SJSA1 (cell line): Measurements from ENCODE around the gene UVRAG. TPM values are rescaled to one million over a fixed set of nuclear protein-coding genes. Genes with fewer than 3 reads are reported as not detected.
"Not testable (repeated sequence)": the region's sequence is repeated elsewhere in the genome, so short reads cannot be mapped to it uniquely, and the experiment has no call there.

Experiments
- DNase-seq, 2 experiments: peaks; one replicate each; pipeline ENCODE4 v3.0.0-alpha.2; 2015 to 2020; ENCODE audit warnings: low spot score in 2 of 2, low read depth in 1 of 2
- H3K27ac ChIP-seq: fragments of 250-450 bp; sonication (Bioruptor Pico); 2 replicates; pipeline ENCODE4 v1.5.1; 2020; ENCODE audit warnings: mild to moderate bottlenecking, moderate library complexity
- H3K27me3 ChIP-seq: fragments of 250-450 bp; sonication (Bioruptor Pico); replicated peaks from 2 replicates; pipeline ENCODE4 v1.5.1; 2020; ENCODE audit warnings: mild to moderate bottlenecking, moderate library complexity
- H3K36me3 ChIP-seq: fragments of 250-450 bp; sonication (Bioruptor Pico); 2 replicates; pipeline ENCODE4 v1.5.1; 2020; ENCODE audit warnings: mild to moderate bottlenecking
- H3K4me1 ChIP-seq: fragments of 250-450 bp; sonication (Bioruptor Pico); replicated peaks from 2 replicates; pipeline ENCODE4 v1.6.1; 2021; ENCODE audit warnings: mild to moderate bottlenecking
- H3K4me3 ChIP-seq: fragments of 250-450 bp; sonication (Bioruptor Pico); 2 replicates; pipeline ENCODE4 v1.5.1; 2020; ENCODE audit warnings: mild to moderate bottlenecking
- H3K9me3 ChIP-seq: fragments of 250-450 bp; sonication (Bioruptor Pico); replicated peaks from 2 replicates; pipeline ENCODE4 v1.5.1; 2020; ENCODE audit warnings: mild to moderate bottlenecking
- total RNA-seq: library from RNA; depleted of rRNA; stranded (reverse); fragments of >200 nt; shearing (Covaris generic); gene quantifications from 2 replicates; pipeline ENCODE4 v1.2.3, GENCODE V29; 2014

Gene UVRAG
- total RNA-seq, 1 experiment from 2014 or later, result 7.7 TPM

DNA sequence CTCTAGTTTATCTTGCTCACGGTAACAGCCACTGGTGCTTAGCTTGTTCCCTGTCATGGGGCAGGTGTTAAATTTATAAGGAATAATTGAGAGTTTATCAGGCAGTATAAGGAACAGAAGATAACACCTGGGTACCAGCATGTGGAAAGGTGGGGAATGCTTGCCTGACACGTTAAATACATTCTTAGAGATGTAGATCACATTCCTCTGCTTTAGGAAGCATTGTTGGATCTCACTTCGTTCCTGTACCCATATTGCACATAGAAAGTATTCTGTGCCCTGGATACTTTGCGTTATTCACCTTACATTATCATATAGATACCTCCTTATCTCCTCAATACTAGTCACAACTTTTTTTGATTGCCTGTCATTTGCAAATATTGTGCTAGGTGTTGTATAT lies 114.7 kb downstream of the UVRAG start:
- Histone ChIP-seq H3K9me3 (no peaks in the 10 kb centered on the region), H3K4me1 (no peaks in the 10 kb centered on the region), H3K36me3 (no peaks in the 10 kb centered on the region), H3K27ac (no peak overlapping the region), H3K27me3 (no peaks in the 10 kb centered on the region), H3K4me3 (no peak overlapping the region)
- no peak for DNase-seq

DNA sequence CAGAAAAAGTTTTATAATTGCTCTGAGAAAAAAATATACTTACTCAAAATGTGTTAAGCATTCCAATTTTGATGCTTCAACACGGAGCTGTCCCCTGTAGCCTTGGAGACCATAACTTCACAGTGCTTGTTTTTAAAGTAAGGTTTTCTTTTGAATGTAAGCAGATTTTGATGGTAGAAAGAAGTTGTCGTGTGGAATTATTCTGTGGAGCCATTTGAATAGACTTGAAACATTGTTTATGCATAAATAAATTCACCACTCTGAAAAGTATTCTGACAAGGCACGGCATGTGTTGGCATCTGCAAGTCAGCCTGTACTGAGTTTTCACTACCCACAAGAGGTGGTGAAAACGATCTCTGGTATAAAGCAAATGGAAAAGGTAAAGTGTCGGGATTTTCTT lies 115.5 kb downstream of the UVRAG start:
- DNase-seq, result no peak
- H3K36me3 ChIP-seq, result no peaks in the 10 kb centered on the region
- no peaks in the 10 kb centered on the region for H3K27me3 ChIP-seq
- no peaks in the 10 kb centered on the region for H3K9me3 ChIP-seq
- no peak overlapping the region for H3K27ac ChIP-seq
- no peaks in the 10 kb centered on the region for H3K4me1 ChIP-seq
- no peak overlapping the region for H3K4me3 ChIP-seq

DNA sequence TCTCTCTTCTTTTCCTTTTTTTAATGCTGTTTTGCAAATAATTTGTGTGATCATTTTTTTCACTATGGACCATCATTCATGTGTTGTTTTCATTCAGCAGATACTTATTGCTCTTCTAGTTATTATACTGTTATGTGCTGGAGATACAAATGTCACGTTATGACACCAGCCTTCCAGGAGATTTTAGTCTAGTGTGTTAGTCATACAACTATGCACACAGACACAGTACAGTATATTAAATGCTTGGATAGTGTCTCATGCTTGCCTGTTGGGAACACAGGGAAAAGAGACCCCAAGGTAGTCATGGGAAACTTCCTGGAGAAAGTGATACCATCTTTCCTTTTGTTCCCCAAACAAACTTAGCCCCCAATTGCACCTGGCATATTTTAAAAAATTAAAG lies 116.1 kb downstream of the UVRAG start:
- Histone ChIP-seq H3K36me3 (no peaks in the 10 kb centered on the region), H3K4me1 (no peaks in the 10 kb centered on the region), H3K27ac (no peak overlapping the region), H3K27me3 (no peaks in the 10 kb centered on the region), H3K4me3 (no peak overlapping the region), H3K9me3 (no peaks in the 10 kb centered on the region)
- no peak for DNase-seq

DNA sequence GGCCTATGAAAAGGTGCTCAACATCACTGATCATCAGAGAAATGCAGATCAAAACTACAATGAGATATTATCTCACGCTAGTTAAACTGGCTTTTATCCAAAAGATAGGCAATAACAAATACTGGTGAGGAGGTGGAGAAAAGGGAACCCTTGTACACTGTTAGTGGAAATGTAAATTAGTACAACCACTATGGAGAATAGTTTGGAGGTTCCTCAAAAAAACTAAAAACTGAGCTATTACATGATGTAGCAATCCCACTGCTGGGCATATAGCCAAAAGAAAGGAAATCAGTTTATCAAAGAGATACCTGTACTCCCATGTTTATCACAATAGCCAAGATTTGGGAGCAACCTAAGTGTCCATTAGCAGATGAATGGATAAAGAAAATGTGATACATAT lies 118.7 kb downstream of the UVRAG start:
- not testable (repeated sequence) for H3K27ac ChIP-seq, DNase-seq, H3K9me3 ChIP-seq, H3K27me3 ChIP-seq, H3K4me3 ChIP-seq, H3K4me1 ChIP-seq, H3K36me3 ChIP-seq

DNA sequence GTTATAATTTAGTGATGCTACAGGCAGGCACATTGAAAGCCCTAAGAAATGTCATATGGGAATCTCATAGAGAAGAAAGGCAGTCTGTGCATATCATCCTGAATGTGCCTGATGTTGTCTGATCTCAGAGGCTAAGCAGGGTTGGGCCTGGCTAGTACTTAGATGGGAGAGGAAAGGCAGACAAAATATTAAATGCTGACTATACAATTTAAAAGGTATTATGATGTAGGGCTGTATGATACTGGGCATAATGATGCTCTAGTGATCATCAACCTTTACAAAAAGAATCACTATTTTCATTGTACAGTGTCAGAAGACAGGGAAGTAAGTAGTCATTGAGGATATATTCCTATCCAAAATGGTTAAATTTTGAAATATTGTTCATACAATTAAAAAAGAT lies 119.8 kb downstream of the UVRAG start:
- H3K4me3 ChIP-seq, result no peak overlapping the region
- H3K9me3 ChIP-seq, result no peaks in the 10 kb centered on the region
- no peaks in the 10 kb centered on the region for H3K4me1 ChIP-seq
- H3K27me3 ChIP-seq, result no peaks in the 10 kb centered on the region
- H3K36me3 ChIP-seq, result no peaks in the 10 kb centered on the region
- no peak overlapping the region for H3K27ac ChIP-seq
- DNase-seq, result no peak

DNA sequence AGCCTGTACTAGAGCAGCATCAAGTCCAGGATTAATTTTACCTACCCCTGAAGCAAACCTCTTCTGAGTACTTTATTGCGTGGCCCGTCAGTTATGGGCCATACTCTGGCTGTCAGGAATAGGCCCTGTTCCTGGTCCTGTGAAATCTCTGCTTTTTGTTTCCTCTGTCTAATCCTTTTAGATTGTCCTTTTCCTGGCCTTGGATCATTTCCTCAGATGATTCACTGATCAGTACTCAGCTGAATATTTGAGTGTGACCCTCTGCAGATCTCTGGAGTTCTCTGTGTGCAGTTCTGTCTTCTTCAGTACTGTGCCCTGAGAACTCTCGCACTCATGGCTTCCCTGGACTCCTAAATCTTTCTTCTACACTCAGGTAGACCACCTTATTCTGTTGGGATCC lies 123.5 kb downstream of the UVRAG start:
- no peaks in the 10 kb centered on the region for H3K9me3 ChIP-seq
- no peak for DNase-seq
- no peaks in the 10 kb centered on the region for H3K27me3 ChIP-seq
- H3K4me1 ChIP-seq, result no peaks in the 10 kb centered on the region
- H3K4me3 ChIP-seq, result no peak overlapping the region
- H3K27ac ChIP-seq, result no peak overlapping the region
- H3K36me3 ChIP-seq, result no peaks in the 10 kb centered on the region

DNA sequence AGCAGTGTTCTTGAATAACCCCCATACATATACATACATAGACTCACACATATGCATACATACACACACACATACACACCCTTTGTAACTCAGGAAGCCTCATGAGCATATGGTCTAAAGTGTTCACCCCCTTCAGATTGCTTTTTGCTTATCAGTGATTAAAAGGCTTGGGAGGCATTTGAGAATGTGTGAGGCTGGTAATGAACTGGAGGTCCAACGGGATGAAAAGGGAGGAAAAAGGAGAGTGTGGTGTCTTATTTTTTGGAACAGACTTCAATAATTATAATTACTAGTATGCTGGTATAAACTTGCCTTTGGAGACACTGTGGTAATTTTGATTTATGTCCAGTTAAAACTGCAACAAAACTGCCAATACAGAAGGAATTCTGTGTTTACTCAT lies 124.5 kb downstream of the UVRAG start:
- no peaks in the 10 kb centered on the region for H3K4me1 ChIP-seq

DNA sequence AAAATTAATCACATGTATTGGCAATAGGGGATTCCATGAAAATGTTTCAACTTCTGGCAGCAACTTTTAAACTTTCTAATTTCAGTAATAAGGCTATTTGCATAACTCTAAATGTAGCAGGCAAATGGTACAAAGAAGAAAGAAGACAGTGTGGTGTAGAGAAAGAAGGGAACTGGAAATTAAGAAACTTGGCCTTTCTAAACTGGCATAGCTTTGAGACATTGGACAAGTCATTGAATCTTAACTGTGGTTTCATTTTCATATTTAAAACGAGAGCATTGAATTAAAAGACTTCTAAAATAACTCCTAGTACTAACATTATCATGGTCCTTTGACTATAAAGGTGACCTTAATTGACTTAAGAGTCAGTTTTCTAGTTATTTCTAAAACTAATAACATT lies 125.0 kb downstream of the UVRAG start:
- no peak overlapping the region for H3K4me3 ChIP-seq
- H3K27me3 ChIP-seq, result no peaks in the 10 kb centered on the region
- no peak for DNase-seq
- no peaks in the 10 kb centered on the region for H3K4me1 ChIP-seq
- H3K27ac ChIP-seq, result no peak overlapping the region
- no peaks in the 10 kb centered on the region for H3K9me3 ChIP-seq
- H3K36me3 ChIP-seq, result no peaks in the 10 kb centered on the region

More for the DNA sequence above, 124.5 kb downstream of the UVRAG start:
- no peak overlapping the region for H3K4me3 ChIP-seq
- H3K27ac ChIP-seq, result no peak overlapping the region
- DNase-seq, result no peak
- no peaks in the 10 kb centered on the region for H3K9me3 ChIP-seq
- no peaks in the 10 kb centered on the region for H3K27me3 ChIP-seq
- H3K36me3 ChIP-seq, result no peaks in the 10 kb centered on the region

DNA sequence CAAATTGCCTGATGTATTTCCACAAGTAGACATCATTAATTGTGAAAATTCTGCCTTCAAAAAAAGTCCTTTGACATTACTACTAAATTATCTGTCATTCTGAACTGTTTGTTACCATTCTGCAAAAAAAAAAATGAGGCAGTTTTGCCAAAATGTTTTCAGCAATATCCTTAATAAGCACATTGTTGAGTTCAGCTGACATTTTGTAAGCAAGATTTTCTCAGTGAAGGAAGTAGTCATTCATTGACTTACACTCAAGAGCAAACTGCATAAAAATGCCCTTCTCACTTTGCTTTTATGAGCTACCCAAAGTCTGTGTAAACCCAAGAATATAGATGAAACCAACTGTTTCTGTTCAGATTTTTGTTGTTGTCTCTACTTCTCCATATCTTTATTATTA lies 125.9 kb downstream of the UVRAG start:
- no peak overlapping the region for H3K4me3 ChIP-seq
- DNase-seq, result no peak
- H3K9me3 ChIP-seq, result no peaks in the 10 kb centered on the region
- no peak overlapping the region for H3K27ac ChIP-seq
- H3K27me3 ChIP-seq, result no peaks in the 10 kb centered on the region
- no peaks in the 10 kb centered on the region for H3K4me1 ChIP-seq
- H3K36me3 ChIP-seq, result no peaks in the 10 kb centered on the region

DNA sequence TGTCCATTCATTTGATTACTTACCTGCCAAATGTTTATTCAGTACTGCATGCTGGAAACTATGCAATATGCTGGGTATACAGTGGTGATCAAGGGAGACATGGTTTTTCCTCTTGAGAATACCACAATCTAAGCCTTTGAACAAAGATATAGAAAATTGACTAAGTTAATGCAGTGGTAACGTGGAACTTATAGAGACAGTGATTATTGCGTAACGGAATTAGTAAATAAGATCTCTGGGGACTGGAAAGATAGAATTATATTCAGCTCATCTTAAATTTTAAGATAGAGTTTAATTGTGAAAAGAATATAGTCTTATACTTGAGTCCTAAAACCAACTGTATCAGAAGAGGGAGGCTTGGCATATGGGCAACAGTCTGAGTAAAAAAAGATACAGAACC lies 129.5 kb downstream of the UVRAG start:
- H3K9me3 ChIP-seq, result no peaks in the 10 kb centered on the region
- no peak overlapping the region for H3K27ac ChIP-seq
- no peaks in the 10 kb centered on the region for H3K27me3 ChIP-seq
- no peak for DNase-seq
- H3K4me3 ChIP-seq, result no peak overlapping the region
- no peaks in the 10 kb centered on the region for H3K36me3 ChIP-seq
- H3K4me1 ChIP-seq, result no peaks in the 10 kb centered on the region

DNA sequence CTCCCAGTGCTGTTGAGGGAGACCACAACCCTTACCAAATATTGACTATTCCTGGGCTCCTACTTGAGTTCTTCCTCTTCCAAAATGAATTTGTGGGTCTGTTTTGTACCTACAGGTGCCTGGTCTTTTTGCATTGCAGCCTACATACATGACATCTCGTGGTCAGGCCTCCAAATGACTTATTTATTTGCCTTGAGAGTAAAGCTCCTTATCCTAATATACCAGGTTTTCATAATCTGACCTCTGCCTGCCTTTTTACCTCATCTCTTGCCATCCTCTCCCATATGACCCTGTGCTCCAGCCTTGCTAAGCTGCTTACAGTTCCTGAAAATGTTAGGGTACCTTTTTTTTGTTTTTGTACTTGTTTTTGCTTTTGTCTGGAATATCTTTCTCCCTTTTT lies 130.4 kb downstream of the UVRAG start:
- no peaks in the 10 kb centered on the region for H3K27me3 ChIP-seq
- no peaks in the 10 kb centered on the region for H3K36me3 ChIP-seq
- no peak overlapping the region for H3K4me3 ChIP-seq
- H3K9me3 ChIP-seq, result no peaks in the 10 kb centered on the region
- DNase-seq, result no peak
- no peaks in the 10 kb centered on the region for H3K4me1 ChIP-seq
- no peak overlapping the region for H3K27ac ChIP-seq

DNA sequence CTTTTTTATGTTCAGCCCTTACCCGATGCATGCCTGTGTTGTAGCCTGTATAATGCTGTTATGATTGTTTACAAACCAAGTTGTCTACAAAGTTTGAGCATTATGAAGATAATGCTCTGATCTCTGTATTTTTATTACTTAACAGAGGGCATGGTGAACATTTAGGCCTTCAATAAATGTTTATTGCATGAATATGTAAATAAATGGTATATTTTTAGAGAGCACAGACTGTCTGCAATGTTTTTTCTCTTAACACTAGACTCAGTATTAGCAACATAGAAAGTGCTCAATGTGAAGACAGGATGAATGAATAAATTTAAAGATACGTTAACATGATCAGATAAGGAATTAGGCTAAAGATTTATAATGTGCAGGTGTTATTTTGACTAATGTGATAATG lies 130.9 kb downstream of the UVRAG start:
- no peak overlapping the region for H3K4me3 ChIP-seq
- no peaks in the 10 kb centered on the region for H3K27me3 ChIP-seq
- DNase-seq, result no peak
- H3K36me3 ChIP-seq, result no peaks in the 10 kb centered on the region
- H3K9me3 ChIP-seq, result no peaks in the 10 kb centered on the region
- H3K27ac ChIP-seq, result no peak overlapping the region
- no peaks in the 10 kb centered on the region for H3K4me1 ChIP-seq

DNA sequence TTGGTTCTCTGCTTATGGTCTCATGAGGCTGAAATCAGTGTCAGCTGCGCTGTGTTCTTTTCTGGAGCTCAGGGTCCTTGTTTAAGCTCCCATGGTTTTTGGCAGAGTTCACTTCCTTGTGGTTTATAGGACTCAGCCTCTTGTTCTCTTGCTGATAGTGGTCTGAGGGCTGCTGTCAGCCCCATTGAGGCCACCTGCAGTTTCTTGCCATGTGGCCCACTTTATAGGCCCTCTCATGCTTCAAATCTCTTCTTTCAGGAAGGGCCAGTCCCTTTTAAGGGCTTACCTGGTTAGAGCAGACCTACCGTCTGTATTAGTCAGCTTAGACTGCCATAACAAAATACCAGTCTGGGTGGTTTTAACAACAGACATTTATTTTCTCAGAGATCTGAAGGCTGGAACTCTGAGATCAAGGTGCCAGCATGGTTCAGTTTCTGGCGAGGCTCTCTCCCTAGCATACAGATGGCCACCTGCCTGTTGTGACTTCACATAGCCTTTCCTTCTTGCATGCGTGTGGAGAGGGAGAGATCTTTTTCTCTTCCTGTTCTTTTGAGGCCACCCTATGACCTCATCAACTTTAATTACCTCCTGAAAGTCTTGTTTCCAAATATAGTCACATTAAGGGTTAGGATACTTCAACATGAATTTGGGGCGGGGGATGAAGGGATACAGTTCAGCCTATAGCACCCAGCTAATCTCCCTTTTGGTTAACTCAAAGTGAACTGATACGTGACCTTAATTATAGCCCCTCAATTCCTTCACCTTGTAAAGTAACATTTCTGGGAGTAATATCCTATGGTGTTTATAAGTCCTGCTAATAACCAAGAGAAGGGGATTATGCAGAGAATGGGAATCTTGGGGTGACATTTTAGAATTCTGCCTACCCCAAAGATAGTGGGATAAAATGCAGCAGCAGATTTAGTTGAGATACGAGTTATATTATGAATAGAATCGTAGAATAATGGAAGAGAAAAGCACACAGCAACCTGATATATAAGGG lies 131.8 kb downstream of the UVRAG start:
- no peak for DNase-seq
- Histone ChIP-seq H3K27ac (no peak overlapping the region), H3K27me3 (no peaks in the 10 kb centered on the region), H3K36me3 (no peaks in the 10 kb centered on the region), H3K4me1 (no peaks in the 10 kb centered on the region), H3K9me3 (no peaks in the 10 kb centered on the region), H3K4me3 (no peak overlapping the region)

DNA sequence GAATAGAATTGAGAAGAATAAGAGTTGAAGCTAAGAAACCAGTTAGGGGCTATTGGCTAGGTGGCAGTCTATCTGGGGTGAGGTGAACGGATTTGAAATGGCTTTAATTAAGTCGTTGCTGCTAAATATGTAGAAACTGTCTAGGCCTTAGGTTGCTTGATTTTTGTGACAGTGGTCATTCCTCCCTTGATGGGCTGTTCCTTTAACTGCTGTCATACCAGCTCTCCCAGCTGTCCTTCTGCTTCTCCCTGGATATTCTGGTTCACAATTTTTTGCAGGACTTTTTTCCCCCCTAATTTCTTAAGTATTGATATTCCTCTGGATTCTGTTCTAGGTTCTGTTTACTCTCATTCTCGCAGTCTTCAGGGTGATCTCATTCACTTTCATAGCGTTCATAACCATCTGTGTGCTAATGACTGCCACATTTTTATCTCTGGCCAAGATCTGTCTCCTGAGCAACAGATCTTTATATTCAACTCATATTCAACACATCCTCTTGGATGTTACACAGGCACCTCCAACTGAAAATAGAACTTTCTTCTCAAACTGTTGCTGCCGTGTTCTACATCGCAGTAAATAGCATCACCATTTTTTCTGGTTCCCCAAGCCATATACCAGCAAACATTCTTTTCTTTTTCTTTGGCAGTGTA lies 134.1 kb downstream of the UVRAG start:
- H3K4me1 ChIP-seq, result no peaks in the 10 kb centered on the region
- H3K9me3 ChIP-seq, result no peaks in the 10 kb centered on the region
- H3K4me3 ChIP-seq, result no peak overlapping the region
- no peaks in the 10 kb centered on the region for H3K36me3 ChIP-seq
- no peak for DNase-seq
- no peaks in the 10 kb centered on the region for H3K27me3 ChIP-seq
- H3K27ac ChIP-seq, result no peak overlapping the region
